ENCODE data around the gene EVA1A. TPM values are rescaled to one million over a fixed set of nuclear protein-coding genes. Genes with fewer than 3 reads are reported as not detected.

Gene EVA1A
- polyA plus RNA-seq, 1 donor (not counting 4 experiments of a cell fraction or from before 2014, with no cell fraction given): 11.5 TPM

GRCh38 chr2:75563591-75563990 is 2.9 kb upstream of the EVA1A start:
- FAIRE-seq (no peak), DNase-seq (ENCODE audit: low read depth, low spot score) (no peak)
- H3K4me2 ChIP-seq (ENCODE audit: control insufficient read depth, extremely low read depth, insufficient read depth, low read depth, low read length): no peak overlapping the region
- peaks cover 26% of the 10 kb centered on the region for H3K4me1 ChIP-seq (ENCODE audit: control insufficient read depth, extremely low read depth, insufficient read depth, low read length)
- no peaks in the 10 kb centered on the region for H3K27me3 ChIP-seq (ENCODE audit: control insufficient read depth, extremely low read depth, insufficient read depth, low read length)
- H3K9ac ChIP-seq (ENCODE audit: control insufficient read depth, extremely low read depth, insufficient read depth, low read length): no peak overlapping the region
- no peak overlapping the region for H2AFZ ChIP-seq (ENCODE audit: control insufficient read depth, low read length)
- no peaks in the 10 kb centered on the region for H4K20me1 ChIP-seq (ENCODE audit: control insufficient read depth, extremely low read depth, insufficient read depth, low read length)
- H3K9me1 ChIP-seq (ENCODE audit: control insufficient read depth, extremely low read depth, insufficient read depth, low read length): no peaks in the 10 kb centered on the region
- no peaks in the 10 kb centered on the region for H3K36me3 ChIP-seq (ENCODE audit: control insufficient read depth in 2 of 2, extremely low read depth in 1 of 2, insufficient read depth in 2 of 2, low read length in 2 of 2)
- no peak overlapping the region for H3K27ac ChIP-seq (ENCODE audit: control insufficient read depth, insufficient read depth, low read length)
- H3K9me3 ChIP-seq (ENCODE audit: control insufficient read depth, low read depth, low read length): no peaks in the 10 kb centered on the region
- peaks cover 14% of the 10 kb centered on the region for H3K79me2 ChIP-seq (ENCODE audit: control insufficient read depth, insufficient read depth, low read length)
- TF ChIP-seq CTCF (optimal IDR thresholded peaks at IDR 0.05 in 1 of 3, IDR thresholded peaks at IDR 0.05 in 1 of 3, conservative IDR thresholded peaks at IDR 0.05 in 1 of 3; ENCODE audit: extremely low read depth in 1 of 3, insufficient read depth in 2 of 3, low read length in 3 of 3) (no peak), EZH2 (IDR thresholded peaks at IDR 0.05; ENCODE audit: low read length) (no peak)
- dilution Hi-C loops (cut with MboI; ENCODE audit: extremely low pct_ligation_motif_present, low sequenced_read_pairs): no loop called here
- no peak overlapping the region for H3K4me3 ChIP-seq (ENCODE audit: control insufficient read depth in 2 of 3, extremely low read depth in 1 of 3, insufficient read depth in 2 of 3, low read depth in 1 of 3, low read length in 3 of 3)

- Histone ChIP-seq H3K4me1 (ENCODE audit: control insufficient read depth, extremely low read depth, insufficient read depth, low read length) (peaks cover 26% of the 10 kb centered on the region), H4K20me1 (ENCODE audit: control insufficient read depth, extremely low read depth, insufficient read depth, low read length) (no peaks in the 10 kb centered on the region), H3K27me3 (ENCODE audit: control insufficient read depth, extremely low read depth, insufficient read depth, low read length) (no peaks in the 10 kb centered on the region), H3K9me3 (ENCODE audit: control insufficient read depth, low read depth, low read length) (no peaks in the 10 kb centered on the region), H2AFZ (ENCODE audit: control insufficient read depth, low read length) (peak overlapping the region; percentile 21), H3K4me3 (ENCODE audit: control insufficient read depth in 2 of 3, extremely low read depth in 1 of 3, insufficient read depth in 2 of 3, low read depth in 1 of 3, low read length in 3 of 3) (no peak overlapping the region), H3K79me2 (ENCODE audit: control insufficient read depth, insufficient read depth, low read length) (peaks cover 19% of the 10 kb centered on the region), H3K27ac (ENCODE audit: control insufficient read depth, insufficient read depth, low read length) (no peak overlapping the region), H3K9me1 (ENCODE audit: control insufficient read depth, extremely low read depth, insufficient read depth, low read length) (no peaks in the 10 kb centered on the region), H3K4me2 (ENCODE audit: control insufficient read depth, extremely low read depth, insufficient read depth, low read depth, low read length) (no peak overlapping the region), H3K36me3 (ENCODE audit: control insufficient read depth in 2 of 2, extremely low read depth in 1 of 2, insufficient read depth in 2 of 2, low read length in 2 of 2) (peaks cover 0 to 2% of the 10 kb centered on the region in 2 experiments), H3K9ac (ENCODE audit: control insufficient read depth, extremely low read depth, insufficient read depth, low read length) (no peak overlapping the region)
- dilution Hi-C loops (cut with MboI; ENCODE audit: extremely low pct_ligation_motif_present, low sequenced_read_pairs): no loop called here
- no peak for DNase-seq (ENCODE audit: low read depth, low spot score)
- TF ChIP-seq EZH2 (IDR thresholded peaks at IDR 0.05; ENCODE audit: low read length) (no peak), CTCF (optimal IDR thresholded peaks at IDR 0.05 in 1 of 3, IDR thresholded peaks at IDR 0.05 in 1 of 3, conservative IDR thresholded peaks at IDR 0.05 in 1 of 3; ENCODE audit: extremely low read depth in 1 of 3, insufficient read depth in 2 of 3, low read length in 3 of 3) (no peak)
- no peak for FAIRE-seq
These were observed 1.8 kb upstream of the EVA1A start for GRCh38 chr2:75562513-75562864.
